Stimulated activated naive CD8-positive, alpha-beta T cell treated with anti-CD3 and anti-CD28 coated beads, Interleukin-15, amount 100 ng/mL, for 72 hours (primary cell): ENCODE data around the gene TCF4.

Source experiments
- ATAC-seq: fragments of 150-1000 bp; cut with Tn5 transposase; 2 replicates; pipeline ENCODE4 v1.10.0; 2021; ENCODE audit warnings: mild to moderate bottlenecking, moderate library complexity
- DNase-seq, 2 donors: peaks; one replicate each; pipeline ENCODE4 v3.0.0; 2021 to 2022
- H3K27ac Mint-ChIP-seq, 2 donors: one replicate each; pipeline ENCODE4 v1.8.0; 2022; ENCODE audit warnings: mild to moderate bottlenecking in 2 of 2, mixed read lengths in 2 of 2, moderate library complexity in 2 of 2
- H3K27me3 Mint-ChIP-seq: one replicate; pipeline ENCODE4 v1.8.0; 2022; ENCODE audit warnings: mixed read lengths
- H3K4me1 Mint-ChIP-seq: one replicate; pipeline ENCODE4 v1.8.0; 2022; ENCODE audit warnings: mild to moderate bottlenecking, mixed read lengths
- H3K4me3 Mint-ChIP-seq, 2 donors: one replicate each; pipeline ENCODE4 v1.8.0; 2022; ENCODE audit warnings: mild to moderate bottlenecking in 2 of 2, mixed read lengths in 2 of 2, moderate library complexity in 1 of 2
- H3K9me3 Mint-ChIP-seq, 2 donors: one replicate each; pipeline ENCODE4 v1.8.0; 2022; ENCODE audit warnings: mixed read lengths in 2 of 2

The TCF4 gene

DNA sequence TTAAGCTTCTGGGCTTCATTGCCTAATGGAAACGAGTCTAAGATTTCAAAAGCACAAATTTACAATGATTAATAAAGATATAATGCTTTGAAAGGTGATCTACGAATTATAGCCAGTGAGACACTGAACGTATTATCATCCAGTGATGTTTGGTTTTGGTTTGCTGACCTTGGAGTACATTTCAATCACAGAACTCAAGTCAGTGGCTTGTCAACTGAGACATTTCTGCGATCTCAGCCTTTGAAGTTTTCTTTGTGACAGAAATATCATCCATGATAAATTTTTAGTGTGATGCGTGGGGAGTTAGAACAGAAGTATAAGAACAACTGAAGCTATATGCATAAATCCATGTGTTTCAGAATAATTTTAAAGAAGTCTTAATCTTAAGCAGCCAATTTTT is 263.8 kb downstream of the TCF4 start:
- ATAC-seq (no peak), DNase-seq (no peak)
- peaks cover 41% of the 10 kb centered on the region for H3K27me3 Mint-ChIP-seq
- no peak overlapping the region for H3K4me3 Mint-ChIP-seq
- H3K27ac Mint-ChIP-seq: no peak overlapping the region
- H3K4me1 Mint-ChIP-seq: peaks cover 8% of the 10 kb centered on the region
- no peaks in the 10 kb centered on the region for H3K9me3 Mint-ChIP-seq

DNA sequence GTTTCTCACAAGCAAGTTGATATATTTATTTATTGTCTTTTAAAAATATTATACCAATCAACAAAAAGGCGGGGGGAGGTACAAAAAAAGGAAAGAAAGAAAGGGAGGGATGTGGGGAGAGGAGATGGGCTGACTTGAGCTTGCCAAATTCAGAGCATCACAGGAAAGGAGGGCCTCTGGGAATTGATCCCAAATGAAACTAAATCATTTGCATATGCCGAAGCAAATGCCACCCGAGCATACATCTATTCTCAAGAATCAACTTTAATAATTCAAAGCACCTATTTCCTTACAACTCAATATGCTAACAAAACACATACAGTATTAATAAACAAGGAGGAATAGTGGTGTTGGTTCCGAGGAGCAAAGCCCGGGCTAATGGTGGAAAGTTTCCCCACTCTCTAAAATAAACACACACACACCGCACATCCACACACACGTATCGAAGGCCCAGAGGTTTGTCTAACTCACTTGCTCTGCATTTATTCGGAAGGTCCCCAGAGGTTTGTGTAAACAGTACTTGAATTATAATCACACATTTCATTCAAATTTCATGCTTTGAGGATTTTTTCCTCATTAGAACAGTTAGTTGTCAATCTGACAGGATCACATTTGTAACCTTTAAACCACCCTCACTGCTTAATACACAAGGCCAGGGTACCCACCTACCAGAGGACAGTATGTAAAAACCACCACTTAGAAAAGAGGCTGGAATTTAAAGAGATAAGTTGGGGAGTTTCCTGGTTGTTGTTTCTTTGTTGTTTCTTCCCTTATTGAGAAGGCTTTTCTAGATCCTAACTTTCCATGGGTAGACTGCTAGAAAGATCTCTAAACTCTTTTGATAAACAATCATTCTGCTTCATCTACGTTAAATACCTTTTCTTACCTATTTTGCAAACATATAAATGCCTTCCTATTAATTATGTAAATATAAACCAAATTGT is 264.7 kb downstream of the TCF4 start:
- peaks cover 8% of the 10 kb centered on the region for H3K4me1 Mint-ChIP-seq

DNA sequence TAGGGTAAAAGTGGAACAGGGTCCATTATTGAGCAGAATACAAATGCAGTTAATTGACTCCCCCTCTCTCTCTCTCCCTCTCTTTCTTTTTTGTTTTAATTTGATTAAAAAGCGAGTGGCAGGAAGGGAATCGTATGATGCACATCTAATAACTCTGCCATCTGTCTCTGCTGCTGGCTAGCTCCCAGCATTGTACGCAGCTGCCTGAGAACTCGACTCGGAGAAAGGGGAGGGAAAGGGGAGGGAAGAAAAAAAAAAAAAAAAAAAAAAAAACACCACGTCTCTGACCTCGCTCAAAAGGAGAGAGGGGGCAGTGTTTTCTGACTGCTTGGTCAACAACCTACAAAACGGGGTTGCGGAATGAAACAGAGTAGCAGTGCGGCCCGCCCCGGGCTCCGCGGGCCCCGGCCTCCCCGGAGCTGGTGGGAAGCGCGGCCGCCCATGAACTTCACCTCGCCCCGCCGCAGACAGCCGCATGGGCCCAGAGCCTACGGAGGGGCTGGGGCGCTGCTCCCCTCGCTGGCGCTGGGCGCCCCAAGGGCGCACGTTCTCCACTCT is 265.7 kb downstream of the TCF4 start:
- ATAC-seq (peak; percentile 68), DNase-seq (peak in 1 of 2 donors; percentile 10)
- H3K27ac Mint-ChIP-seq: no peak overlapping the region
- H3K27me3 Mint-ChIP-seq: peaks cover 47% of the 10 kb centered on the region
- H3K9me3 Mint-ChIP-seq: no peaks in the 10 kb centered on the region
- H3K4me1 Mint-ChIP-seq: peaks cover 8% of the 10 kb centered on the region
- H3K4me3 Mint-ChIP-seq: peak overlapping the region; percentile 62 to 81

More for the DNA sequence above, 264.7 kb downstream of the TCF4 start:
- Mint-ChIP-seq H3K4me3 (no peak overlapping the region), H3K9me3 (no peaks in the 10 kb centered on the region), H3K27me3 (peaks cover 47% of the 10 kb centered on the region), H3K27ac (no peak overlapping the region)
- DNase-seq: no peak
- ATAC-seq: no peak

DNA sequence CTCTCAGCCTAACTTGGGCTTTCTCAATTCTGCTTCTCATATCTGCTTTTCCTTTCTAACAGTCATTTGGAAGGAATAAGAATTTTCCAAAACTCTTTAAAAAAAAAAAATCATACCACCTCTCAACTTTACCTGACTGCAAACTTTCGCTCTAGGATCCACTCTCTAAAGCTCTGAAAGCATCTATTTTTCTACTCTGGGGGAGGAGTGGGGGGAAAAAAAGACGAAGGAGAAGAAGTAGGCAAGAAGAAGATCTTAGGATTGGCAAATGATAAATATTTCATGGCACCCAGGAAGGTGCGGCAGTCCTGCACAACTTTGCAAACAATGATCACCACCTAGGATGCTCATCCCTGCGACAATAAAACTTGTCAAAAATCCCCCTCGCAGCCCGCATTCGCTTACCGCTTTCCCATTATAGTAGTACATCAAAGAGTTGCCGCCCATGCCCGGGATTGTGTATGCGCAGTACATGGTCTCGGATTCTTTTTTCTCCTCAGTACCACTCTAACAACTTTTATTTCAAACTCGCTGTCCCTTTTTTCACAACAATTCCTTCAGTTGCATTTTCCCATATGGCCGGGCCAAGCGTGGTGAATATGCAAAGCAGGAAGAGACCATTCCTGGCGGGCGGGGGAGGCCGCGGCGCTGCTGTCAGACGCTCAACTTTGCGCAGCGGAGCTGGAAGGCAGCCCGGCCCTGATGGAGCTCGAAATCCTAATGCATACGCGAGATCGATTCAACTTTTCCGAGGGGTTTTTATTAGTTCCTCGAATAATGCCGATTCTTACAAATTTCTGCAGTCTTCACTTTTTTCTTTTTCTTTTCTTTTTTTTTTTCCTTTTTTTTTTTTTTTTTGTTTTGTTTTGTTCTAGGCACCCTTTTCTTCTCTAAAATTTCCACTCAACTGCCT is 266.5 kb downstream of the TCF4 start:
- H3K9me3 Mint-ChIP-seq: no peaks in the 10 kb centered on the region
- no peak overlapping the region for H3K27ac Mint-ChIP-seq
- H3K4me1 Mint-ChIP-seq: peaks cover 8% of the 10 kb centered on the region
- peak overlapping the region; percentile 62 to 81 for H3K4me3 Mint-ChIP-seq
- DNase-seq: peak; percentile 27 to 29
- H3K27me3 Mint-ChIP-seq: peaks cover 47% of the 10 kb centered on the region
- peak; percentile 54 for ATAC-seq

DNA sequence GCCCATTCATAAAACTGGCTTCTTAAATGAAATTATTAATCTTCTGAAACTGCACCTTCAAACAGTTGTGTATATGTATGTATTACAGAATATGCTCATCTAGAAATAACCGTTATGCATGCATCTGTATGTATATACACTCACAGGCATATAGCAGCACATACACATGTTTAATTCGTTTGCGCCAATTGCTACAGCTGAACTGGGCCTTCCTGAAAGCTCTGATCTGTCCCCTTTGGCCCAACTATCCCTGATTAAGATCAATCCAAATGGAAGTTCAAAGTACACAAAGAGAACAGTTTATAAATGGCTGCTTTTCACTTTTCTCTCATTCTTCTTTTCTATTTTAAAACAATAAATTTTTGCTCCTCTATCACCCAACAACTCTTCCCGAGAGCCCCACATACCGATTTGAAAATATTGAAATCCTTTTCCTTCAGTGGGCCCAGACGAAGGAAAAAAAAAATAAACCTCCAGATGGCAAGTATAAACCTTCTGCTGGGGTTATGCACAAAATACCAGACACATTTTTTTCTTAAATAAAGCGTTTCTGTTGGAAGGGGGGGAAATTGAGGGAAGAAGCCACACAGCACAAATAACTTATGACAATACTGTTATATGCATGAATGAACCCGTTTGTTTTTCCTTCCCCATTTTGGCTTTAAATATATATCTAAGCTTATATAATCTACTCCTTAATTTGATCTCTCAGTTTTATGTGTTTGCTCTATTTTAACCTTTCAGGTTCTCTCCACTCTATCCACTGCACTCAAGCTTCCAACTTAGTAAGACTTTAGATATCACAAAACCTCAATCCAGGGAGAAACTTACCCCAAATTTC is 267.3 kb downstream of the TCF4 start:
- Mint-ChIP-seq H3K4me3 (no peak overlapping the region), H3K4me1 (peaks cover 8% of the 10 kb centered on the region), H3K27ac (no peak overlapping the region), H3K9me3 (no peaks in the 10 kb centered on the region), H3K27me3 (peaks cover 47% of the 10 kb centered on the region)
- ATAC-seq (no peak), DNase-seq (no peak)

DNA sequence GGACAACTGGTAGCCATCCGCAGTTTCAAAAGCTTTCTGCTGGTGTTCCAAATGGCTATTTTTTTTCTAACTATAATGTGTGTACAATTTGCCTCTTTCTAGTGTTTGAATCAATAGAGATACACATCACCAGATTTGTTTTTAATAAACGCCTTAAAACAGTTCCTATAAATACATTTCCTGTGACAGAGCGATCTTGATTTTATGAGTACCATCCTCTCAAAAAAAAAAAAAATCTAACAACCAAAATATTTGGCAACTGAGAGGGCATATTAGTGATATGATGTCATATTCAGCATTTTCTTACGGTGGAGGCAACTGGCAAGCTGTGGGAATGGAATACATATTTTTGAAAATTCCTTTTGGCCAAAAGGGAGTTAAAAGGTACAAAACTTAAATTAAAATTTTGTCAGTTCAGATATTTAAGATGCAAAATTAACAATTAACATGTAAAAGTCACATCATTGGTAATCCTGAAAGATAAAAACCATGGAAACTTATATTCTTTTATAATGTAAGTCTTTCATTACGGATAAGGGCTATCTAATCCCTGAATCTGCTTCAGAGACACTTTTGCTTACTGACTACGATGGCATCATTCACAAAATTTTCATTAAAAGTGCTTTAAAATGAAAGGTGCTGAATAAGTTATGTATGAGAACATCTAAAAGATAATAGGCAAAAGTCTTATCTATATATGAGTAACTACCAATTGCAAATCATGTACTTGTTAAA is 268.4 kb downstream of the TCF4 start:
- DNase-seq (no peak), ATAC-seq (no peak)
- Mint-ChIP-seq H3K4me3 (no peak overlapping the region), H3K9me3 (no peaks in the 10 kb centered on the region), H3K27me3 (peaks cover 47% of the 10 kb centered on the region), H3K27ac (no peak overlapping the region), H3K4me1 (peaks cover 8% of the 10 kb centered on the region)

DNA sequence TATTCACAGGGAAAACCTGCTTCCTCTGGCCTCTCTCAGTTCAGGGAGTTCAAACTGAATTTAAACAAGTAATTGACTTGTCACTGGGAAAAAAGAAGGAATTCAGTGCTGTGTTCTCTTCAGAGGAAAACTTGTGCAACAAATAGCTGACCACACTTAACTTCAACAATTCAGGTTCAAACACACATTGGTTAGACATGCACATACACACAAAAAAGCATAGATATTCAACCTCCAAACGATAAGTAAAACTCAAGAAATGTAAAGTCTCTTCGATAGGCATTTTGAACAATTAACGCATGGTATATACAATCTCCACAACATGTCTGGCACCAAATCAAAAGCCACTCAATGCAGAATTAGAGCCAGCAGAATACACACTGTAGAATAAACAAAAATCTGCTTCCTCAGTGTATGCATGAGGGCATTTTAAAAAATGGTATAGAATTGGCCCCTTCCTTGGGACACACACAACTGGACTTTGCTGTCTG is 269.0 kb downstream of the TCF4 start:
- Mint-ChIP-seq H3K27ac (no peak overlapping the region), H3K4me1 (peaks cover 8% of the 10 kb centered on the region)
- DNase-seq: no peak

DNA sequence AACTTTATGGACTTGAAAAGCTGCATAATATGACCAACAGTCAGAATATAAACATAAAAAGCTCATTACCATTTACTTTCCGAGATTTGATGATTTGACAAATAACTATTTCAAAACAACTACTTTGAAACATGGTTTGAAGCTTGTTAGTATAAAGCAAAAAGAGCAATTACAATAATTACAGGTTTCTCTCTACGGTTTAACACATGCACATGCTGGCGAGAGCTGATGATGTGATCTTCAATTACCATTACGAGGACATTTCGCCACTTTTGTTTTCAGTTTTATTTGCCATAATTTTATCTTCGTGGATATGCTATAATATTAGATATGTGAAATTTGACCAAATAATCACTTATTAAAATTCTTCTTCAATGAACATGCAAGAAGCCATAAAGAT is 270.1 kb downstream of the TCF4 start:
- DNase-seq (no peak), ATAC-seq (no peak)
- Mint-ChIP-seq H3K4me1 (peaks cover 8% of the 10 kb centered on the region), H3K4me3 (no peak overlapping the region), H3K27ac (no peak overlapping the region), H3K27me3 (peaks cover 30% of the 10 kb centered on the region), H3K9me3 (no peaks in the 10 kb centered on the region)

More for the DNA sequence above, 269.0 kb downstream of the TCF4 start:
- no peak overlapping the region for H3K4me3 Mint-ChIP-seq
- H3K27me3 Mint-ChIP-seq: peaks cover 41% of the 10 kb centered on the region
- ATAC-seq: no peak
- no peaks in the 10 kb centered on the region for H3K9me3 Mint-ChIP-seq

DNA sequence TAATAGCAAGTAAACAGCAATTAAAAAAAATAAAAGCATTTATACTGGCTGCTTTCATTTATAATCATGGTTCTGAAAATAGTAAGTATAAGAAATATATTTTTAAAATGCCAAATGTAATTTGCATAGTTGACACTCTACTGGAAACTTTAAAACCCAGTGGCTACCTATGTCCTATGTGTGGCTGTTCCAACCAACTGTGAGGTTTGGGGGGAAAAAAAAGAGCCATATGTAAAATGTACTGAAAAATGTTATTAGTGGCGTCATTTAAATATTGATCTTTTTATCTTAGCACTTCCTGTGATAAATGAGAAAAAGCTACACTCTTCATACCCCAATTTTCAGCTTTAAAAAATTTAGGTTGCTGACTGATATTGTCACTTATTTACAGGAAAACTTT is 270.7 kb downstream of the TCF4 start:
- Mint-ChIP-seq H3K27me3 (peaks cover 30% of the 10 kb centered on the region), H3K4me3 (no peak overlapping the region), H3K27ac (no peak overlapping the region), H3K9me3 (no peaks in the 10 kb centered on the region), H3K4me1 (peaks cover 8% of the 10 kb centered on the region)
- DNase-seq (no peak), ATAC-seq (no peak)

DNA sequence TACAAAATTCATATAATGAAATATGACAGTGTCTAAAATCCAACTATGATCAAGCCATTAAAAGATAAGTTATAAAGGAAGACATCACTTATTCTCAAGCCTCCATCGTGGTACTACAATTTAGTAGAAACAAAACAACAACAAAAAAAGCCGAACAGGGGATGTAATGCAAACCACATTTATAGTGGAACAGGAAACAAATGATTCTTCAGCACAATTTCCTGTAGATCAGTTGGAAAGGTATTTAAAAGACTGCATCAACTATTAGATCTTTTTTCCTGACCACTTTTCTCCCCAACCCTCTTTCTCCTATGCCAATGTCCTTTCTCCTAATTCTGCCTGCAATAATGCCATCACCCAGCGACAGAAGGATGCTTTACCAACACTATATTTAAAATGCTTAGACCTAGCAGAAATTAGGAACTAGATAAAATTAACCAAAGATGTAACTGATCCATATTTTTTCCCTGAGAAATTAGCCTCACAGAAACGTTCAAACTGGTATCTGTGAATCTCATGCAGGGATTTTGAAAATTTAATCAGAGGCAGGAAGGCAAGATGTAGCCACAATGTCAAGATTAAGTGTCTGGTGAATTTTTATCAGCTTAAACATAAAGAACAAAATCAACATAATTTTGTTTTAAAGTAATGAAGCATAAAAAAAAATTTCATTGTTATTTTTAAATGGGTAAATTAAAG is 271.4 kb downstream of the TCF4 start:
- peaks cover 24% of the 10 kb centered on the region for H3K27me3 Mint-ChIP-seq
- H3K27ac Mint-ChIP-seq: peak overlapping the region in 1 of 2 donors; percentile 21
- ATAC-seq (no peak), DNase-seq (no peak)
- H3K9me3 Mint-ChIP-seq: no peaks in the 10 kb centered on the region
- no peak overlapping the region for H3K4me3 Mint-ChIP-seq
- peaks cover 2% of the 10 kb centered on the region for H3K4me1 Mint-ChIP-seq

DNA sequence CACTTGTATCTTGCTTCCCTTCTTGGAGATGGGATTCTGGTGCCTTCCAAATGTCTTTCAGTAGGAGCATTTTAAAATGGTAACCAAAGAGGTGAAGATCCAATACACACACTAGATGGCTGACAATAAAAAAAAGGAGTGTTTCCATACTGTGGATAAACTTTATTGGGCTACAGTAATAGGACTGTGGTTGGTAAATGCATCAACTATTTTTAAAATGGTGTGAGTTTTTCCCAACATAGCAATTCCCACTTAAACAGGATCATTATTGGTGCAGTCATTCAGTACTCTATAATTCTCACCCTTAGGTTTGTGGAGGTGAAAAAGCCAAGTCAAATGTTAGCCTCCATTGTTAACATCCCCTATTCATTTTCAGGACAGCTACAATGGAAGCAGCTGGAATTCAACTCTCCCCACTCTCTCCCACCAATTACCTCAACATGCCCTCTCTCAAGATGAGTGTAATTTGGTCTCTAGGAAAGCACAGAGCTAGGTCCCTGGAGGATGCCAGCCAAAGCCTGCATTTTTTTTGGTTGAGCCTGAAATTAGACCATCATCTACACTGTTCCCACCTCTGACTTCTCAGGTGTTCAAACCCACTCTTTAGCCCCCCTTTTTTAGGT is 273.3 kb downstream of the TCF4 start:
- Mint-ChIP-seq H3K27me3 (peaks cover 9% of the 10 kb centered on the region), H3K4me3 (no peak overlapping the region), H3K27ac (no peak overlapping the region), H3K4me1 (no peaks in the 10 kb centered on the region), H3K9me3 (no peaks in the 10 kb centered on the region)
- no peak for DNase-seq
- no peak for ATAC-seq

DNA sequence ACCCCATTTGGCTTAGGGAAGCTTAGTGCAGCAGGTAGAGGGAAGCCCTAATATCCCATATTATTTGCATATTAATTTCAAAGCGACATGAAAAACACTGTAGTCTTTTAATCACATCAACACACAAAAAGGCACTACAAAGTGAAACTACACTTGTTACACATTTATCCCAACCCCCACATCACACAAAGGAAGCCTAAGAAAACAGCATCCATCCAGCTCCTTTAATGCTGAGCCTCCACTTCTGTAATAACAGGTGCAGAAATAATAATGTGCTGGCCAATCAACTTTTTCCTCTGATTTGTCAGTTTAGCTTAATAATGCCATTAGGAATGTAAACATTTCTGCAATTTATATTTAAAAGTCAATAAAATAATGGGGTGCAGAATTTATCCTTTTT is 274.0 kb downstream of the TCF4 start:
- Mint-ChIP-seq H3K27ac (no peak overlapping the region), H3K4me1 (no peaks in the 10 kb centered on the region), H3K27me3 (peaks cover 5% of the 10 kb centered on the region), H3K9me3 (no peaks in the 10 kb centered on the region), H3K4me3 (no peak overlapping the region)
- no peak for DNase-seq
- no peak for ATAC-seq

DNA sequence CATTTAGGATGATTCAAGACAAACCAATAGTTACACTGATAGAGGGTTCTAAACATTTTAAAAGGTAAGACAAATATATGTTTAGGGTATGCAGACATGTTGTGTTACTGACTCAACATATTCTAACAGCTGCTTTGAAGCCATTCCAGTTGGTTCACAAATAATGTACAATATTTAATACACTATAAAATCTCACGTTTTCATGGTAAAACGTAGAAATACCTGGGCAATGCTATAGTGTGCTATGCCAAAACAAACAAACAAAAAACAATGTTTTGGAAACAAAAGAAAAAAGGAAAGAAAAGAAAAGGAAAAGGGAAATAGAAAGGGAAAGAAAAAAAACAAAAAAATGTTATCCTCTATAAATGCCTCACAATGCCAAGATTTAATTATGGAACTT is 277.1 kb downstream of the TCF4 start:
- ATAC-seq (no peak), DNase-seq (no peak)
- Mint-ChIP-seq H3K9me3 (no peaks in the 10 kb centered on the region), H3K27ac (peak overlapping the region in 1 of 2 donors; percentile 38), H3K27me3 (no peaks in the 10 kb centered on the region), H3K4me3 (no peak overlapping the region), H3K4me1 (no peaks in the 10 kb centered on the region)
